GM19397 (cell line): Measurements from ENCODE around the gene SATB2.

Experiments
- ATAC-seq: cut with Tn5 transposase; IDR thresholded peaks from one replicate; pipeline ENCODE4 v1.9.1; 2021; ENCODE audit warnings: mild to moderate bottlenecking, moderate library complexity; ENCODE audit not compliant: unreplicated experiment

Gene SATB2

GRCh38 chr2:199273042-199273511 is 184.7 kb downstream of the SATB2 start:
- ATAC-seq: no peak

GRCh38 chr2:199261936-199262335 is 195.8 kb downstream of the SATB2 start:
- no peak for ATAC-seq

DNA sequence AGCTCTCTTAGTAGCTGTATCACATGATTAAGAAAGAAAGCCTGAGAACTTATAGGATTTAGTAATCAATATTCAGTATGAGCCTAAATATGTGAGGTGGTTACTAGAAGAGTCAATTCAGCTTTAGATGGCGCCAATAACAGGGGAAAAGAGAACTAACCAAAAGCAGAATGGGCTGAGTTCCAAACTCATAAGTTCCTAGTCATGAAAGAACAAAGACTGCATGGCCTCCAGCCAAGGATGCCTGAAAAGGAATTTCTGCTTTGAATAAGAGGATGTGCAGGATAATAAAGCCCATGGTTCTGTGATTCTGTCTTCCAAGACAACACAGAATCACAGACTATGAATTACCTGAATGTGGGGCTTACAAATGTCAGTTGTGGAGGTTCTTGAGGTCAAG is 196.5 kb downstream of the SATB2 start:
- no peak for ATAC-seq

DNA sequence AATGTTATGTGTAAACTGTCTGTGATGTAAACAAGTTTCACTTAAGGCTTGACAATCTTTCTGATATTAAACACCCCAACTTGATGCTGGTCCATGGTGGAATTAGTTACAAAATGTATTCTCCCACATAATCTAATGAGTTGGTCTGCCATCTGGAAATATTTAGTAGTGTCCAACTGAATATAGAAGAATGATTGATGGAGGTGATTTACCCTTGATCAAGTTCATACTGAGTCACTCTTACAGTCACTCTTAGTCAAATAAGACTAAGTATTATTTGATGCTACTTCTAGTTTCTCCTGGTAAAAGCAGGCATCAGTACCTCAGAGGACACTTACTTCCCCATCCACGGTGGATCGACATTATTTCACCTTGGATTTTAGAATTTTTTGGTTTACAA is 198.1 kb downstream of the SATB2 start:
- ATAC-seq: no peak

DNA sequence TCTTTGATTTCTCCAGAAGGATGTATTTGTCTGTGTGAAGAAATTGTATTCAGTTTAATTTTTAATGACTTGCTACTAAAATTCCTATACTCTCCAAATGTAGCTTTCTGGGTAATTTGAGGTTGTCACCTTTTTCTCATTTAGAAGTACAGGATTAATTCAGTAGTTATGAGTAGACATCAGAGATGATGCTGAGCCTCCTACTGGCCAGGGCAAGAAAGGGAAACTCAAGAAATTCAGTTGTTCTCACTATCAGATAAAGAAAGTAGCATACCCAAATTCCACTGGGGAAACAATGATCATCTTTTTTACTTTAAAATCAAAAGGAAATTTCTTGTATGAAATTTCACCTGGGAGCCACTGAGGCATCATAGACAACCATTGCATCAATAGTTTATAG is 199.4 kb downstream of the SATB2 start:
- ATAC-seq: no peak

- ATAC-seq: no peak
Measured at GRCh38 chr2:199257261-199258224, 200.2 kb downstream of the SATB2 start.

DNA sequence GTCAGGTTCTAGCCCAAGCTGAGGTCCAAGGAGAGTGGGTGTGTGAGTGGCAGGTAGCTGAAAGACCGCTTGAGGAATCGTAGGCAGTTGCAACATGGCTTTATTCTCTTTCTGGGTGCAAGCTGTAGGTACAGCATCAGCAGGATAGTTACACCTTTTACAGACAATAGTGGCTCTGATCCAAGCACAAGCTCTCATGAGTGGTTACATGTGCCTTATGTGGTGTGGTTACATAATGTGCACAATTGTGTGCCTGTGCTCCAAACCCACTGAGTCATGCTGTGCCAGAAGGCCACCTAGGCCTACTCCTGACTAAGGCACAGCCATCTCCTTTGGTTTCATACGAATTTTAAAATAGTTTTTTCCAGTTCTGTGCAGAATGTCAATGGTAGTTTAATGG is 227.6 kb downstream of the SATB2 start:
- no peak for ATAC-seq

DNA sequence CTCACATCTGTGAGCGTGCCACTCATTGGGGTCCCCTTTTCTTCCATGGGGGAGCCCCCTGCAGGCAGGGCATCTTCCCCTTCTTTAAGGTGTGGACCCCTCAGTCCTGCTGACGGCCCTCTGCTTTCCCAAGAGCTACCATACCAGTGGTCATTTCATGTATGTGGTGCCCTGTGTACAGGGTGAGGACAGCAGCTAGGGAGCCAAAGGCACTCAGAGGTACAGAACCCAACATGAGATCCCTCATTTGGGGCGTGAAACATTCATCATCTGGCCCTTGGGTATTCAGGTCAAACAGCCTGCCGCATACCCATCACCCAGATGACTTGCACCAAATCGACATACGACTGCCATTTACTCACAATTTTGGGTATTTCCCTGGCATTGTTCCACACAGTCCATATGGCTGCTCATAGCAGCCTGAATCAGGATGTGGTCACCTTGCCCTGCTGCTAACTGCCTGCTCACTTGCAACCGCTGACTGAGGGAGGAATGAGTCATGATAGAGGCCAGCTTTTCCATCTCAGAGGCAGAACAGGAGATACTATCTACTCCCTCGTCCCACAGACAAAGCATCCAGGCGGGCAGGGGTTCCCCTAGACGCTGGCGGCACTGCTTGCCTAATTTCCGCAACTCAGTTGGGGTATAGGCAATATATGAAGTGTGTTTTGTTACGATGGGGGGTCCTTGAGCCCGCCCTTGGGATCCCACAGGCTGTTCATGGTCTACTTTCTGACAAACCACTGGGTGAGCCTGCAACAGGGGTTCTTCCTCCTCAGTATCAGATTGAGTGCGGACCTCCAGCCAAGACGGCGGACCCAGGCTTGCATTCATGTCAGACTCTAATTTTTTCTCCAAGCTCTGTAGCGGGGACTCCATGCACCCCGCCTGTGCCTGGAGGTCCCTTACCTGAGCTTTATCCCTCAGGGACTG is 228.6 kb downstream of the SATB2 start:
- no peak for ATAC-seq

DNA sequence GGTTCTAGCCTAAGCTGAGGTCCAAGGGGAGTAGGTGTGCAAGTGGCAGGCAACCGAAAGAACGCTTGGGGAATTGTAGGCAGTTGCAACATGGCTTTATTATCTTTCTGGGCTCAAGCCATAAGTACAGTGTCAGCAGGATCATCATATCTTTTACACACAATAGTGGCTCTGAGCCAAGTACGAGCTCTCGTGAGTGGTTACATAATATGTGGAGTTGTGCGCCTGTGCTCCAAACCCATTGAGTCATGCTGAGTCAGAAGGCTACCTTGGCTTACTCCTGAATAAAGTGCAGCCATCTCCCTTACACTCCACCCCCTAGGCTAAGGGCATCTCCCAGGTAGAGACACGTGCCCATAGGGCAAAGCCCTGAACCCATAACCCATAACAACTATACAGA is 233.9 kb downstream of the SATB2 start:
- no peak for ATAC-seq

GRCh38 chr2:199220920-199221319 is 236.8 kb downstream of the SATB2 start:
- ATAC-seq: no peak

GRCh38 chr2:199219551-199219950 is 238.2 kb downstream of the SATB2 start:
- no peak for ATAC-seq
